ENCODE results near the gene ECI1. TPM values are rescaled to one million over a fixed set of nuclear protein-coding genes. Genes with fewer than 3 reads are reported as not detected.

Gene ECI1
- total RNA-seq, 1 experiment from 2014 or later = 95.4 TPM

GRCh38 chr16:2216330-2216729 lies 35.1 kb downstream of the ECI1 start:
- Histone ChIP-seq H2BK5ac (ENCODE audit: insufficient read length, low read length) (no peak overlapping the region), H2BK15ac (ENCODE audit: low read depth, low read length) (no peak overlapping the region), H3T11ph (ENCODE audit: low read length) (no peak overlapping the region), H2BK20ac (ENCODE audit: low read depth, low read length, poor library complexity, severe bottlenecking) (no peak overlapping the region), H3K79me2 (ENCODE audit: insufficient read depth, low read length) (peaks cover 6% of the 10 kb centered on the region; the same call in 1 of the 2 replicates), H2BK120ac (ENCODE audit: low read depth, low read length, poor library complexity, severe bottlenecking) (no peak overlapping the region), H3K4me1 (ENCODE audit: insufficient read depth, low read length) (no peaks in the 10 kb centered on the region), H3K79me1 (ENCODE audit: insufficient read depth, low read depth, low read length, poor library complexity, severe bottlenecking) (peaks cover 6% of the 10 kb centered on the region), H3K23ac (ENCODE audit: insufficient read length, low read depth, low read length) (no peak overlapping the region), H3K56ac (ENCODE audit: insufficient read length, low read depth, low read length) (no peak overlapping the region), H3K23me2 (ENCODE audit: insufficient read length, low read depth, low read length, poor library complexity, severe bottlenecking) (peaks cover 8% of the 10 kb centered on the region), H3K9me3 (ENCODE audit: control insufficient read depth, low read depth, low read length) (no peaks in the 10 kb centered on the region), H4K91ac (ENCODE audit: insufficient read length, low read depth, low read length) (no peak overlapping the region), H3K4me2 (ENCODE audit: insufficient read depth, insufficient read length, low read length) (peak overlapping the region; percentile 26), H3K27me3 (ENCODE audit: insufficient read depth, low read length) (no peaks in the 10 kb centered on the region; the same call in 1 of the 2 replicates), H2AFZ (ENCODE audit: low read length) (no peak overlapping the region), H2AK5ac (ENCODE audit: insufficient read length, low read length) (no peak overlapping the region), H4K8ac (replicated peaks; ENCODE audit: insufficient read length, low read depth, low read length) (no peak overlapping the region), H3K4ac (ENCODE audit: low read depth, low read length) (no peak overlapping the region), H2BK12ac (ENCODE audit: insufficient read length, low read depth, low read length) (no peak overlapping the region), H3K14ac (ENCODE audit: insufficient read depth, low read length) (no peak overlapping the region), H3K18ac (ENCODE audit: insufficient read length, low read depth, low read length) (peak overlapping the region; percentile 60), H4K20me1 (ENCODE audit: control insufficient read depth, insufficient read depth, insufficient read length) (no peaks in the 10 kb centered on the region), H3K9ac (ENCODE audit: extremely low read depth, insufficient read length, low read length) (peak overlapping the region; percentile 67), H3K27ac (ENCODE audit: insufficient read length, low read depth, low read length) (no peak overlapping the region), H4K5ac (ENCODE audit: insufficient read length, low read depth, low read length) (no peak overlapping the region)
- TF ChIP-seq, protein P1, sequence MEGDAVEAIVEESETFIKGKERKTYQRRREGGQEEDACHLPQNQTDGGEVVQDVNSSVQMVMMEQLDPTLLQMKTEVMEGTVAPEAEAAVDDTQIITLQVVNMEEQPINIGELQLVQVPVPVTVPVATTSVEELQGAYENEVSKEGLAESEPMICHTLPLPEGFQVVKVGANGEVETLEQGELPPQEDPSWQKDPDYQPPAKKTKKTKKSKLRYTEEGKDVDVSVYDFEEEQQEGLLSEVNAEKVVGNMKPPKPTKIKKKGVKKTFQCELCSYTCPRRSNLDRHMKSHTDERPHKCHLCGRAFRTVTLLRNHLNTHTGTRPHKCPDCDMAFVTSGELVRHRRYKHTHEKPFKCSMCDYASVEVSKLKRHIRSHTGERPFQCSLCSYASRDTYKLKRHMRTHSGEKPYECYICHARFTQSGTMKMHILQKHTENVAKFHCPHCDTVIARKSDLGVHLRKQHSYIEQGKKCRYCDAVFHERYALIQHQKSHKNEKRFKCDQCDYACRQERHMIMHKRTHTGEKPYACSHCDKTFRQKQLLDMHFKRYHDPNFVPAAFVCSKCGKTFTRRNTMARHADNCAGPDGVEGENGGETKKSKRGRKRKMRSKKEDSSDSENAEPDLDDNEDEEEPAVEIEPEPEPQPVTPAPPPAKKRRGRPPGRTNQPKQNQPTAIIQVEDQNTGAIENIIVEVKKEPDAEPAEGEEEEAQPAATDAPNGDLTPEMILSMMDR (conservative IDR thresholded peaks at IDR 0.05) = no peak
- Mint-ChIP-seq H3K9me3 (no peaks in the 10 kb centered on the region), H3K36me3 (ENCODE audit: insufficient read depth in 1 of 3, low read depth in 3 of 3) (peaks cover 9 to 19% (median 17%) of the 10 kb centered on the region in 3 experiments; a peak in 6 of 7 replicates), H3K27me3 (ENCODE audit: low read depth) (no peaks in the 10 kb centered on the region), H3K4me1 (peaks cover 13 to 18% of the 10 kb centered on the region in 2 experiments), H3K27ac (peak overlapping the region in 2 of 3 experiments; percentile 72 to 82; a peak in 1 of 7 replicates), H3K4me3 (peak overlapping the region; percentile 78 to 92; a peak in 4 of 5 replicates)
- no CpG with 5 or more reads among the region's 4 CpGs for WGBS (ENCODE audit: extremely low coverage, insufficient read length, low lambda C conversion rate)
- no peak for DNase-seq
